Esophagus muscularis mucosa (tissue), 4 donors: ENCODE results near the gene CRYBG1.

ENCODE experiments used
- CTCF ChIP-seq, 3 experiments: fragments of 200-600 bp in 2 of 3; fragments of 450-650 bp in 1 of 3; sonication (generic) in 2 of 3; IDR thresholded peaks; one replicate each; pipeline ENCODE4 v1.5.1; 2017 to 2019; ENCODE audit warnings: antibody characterized with exemption in 3 of 3, mild to moderate bottlenecking in 2 of 3, moderate library complexity in 1 of 3
- EP300 ChIP-seq: sonication (generic); formaldehyde crosslinking; IDR thresholded peaks from one replicate; pipeline ENCODE4 v1.6.1; 2017; ENCODE audit warnings: antibody characterized with exemption
- POLR2A ChIP-seq: fragments of 450-650 bp; IDR thresholded peaks from one replicate; pipeline ENCODE4 v1.6.1; 2017; ENCODE audit warnings: antibody characterized with exemption, moderate library complexity, mild to moderate bottlenecking, low read depth
- POLR2AphosphoS5 ChIP-seq, 2 donors: sonication (generic); formaldehyde crosslinking; IDR thresholded peaks; one replicate each; pipeline ENCODE4 v1.6.1; 2017; ENCODE audit warnings: antibody characterized with exemption in 2 of 2

GRCh38 chr6:106620931-106621672 is 260.6 kb downstream of the CRYBG1 start:
- TF ChIP-seq POLR2AphosphoS5 (IDR thresholded peaks at IDR 0.05) (no peak), CTCF (IDR thresholded peaks at IDR 0.05) (no peak), POLR2A (no peak), EP300 (no peak)
